ENCODE results near the gene SCO2.

The SCO2 gene

GRCh38 chr22:50490531-50491308 lies 34.7 kb downstream of the SCO2 start:
- no peak for DNase-seq

- no peak for DNase-seq
Measured at GRCh38 chr22:50489363-50490243, 35.8 kb downstream of the SCO2 start.

- no peak for DNase-seq
Measured at GRCh38 chr22:50488886-50489285, 36.5 kb downstream of the SCO2 start.

GRCh38 chr22:50488006-50488677 lies 37.3 kb downstream of the SCO2 start:
- DNase-seq, result no peak

- no peak for DNase-seq
Measured at GRCh38 chr22:50487290-50488005, 38.0 kb downstream of the SCO2 start.

GRCh38 chr22:50486561-50487289 lies 38.7 kb downstream of the SCO2 start, which contains the start of gene MIOX:
Gene MIOX (plus strand): TSS chr22:50486859. CDS start chr22:50486898, 39 bp downstream.
- DNase-seq, result no peak

- no peak for DNase-seq
Measured at GRCh38 chr22:50485221-50486131, 39.9 kb downstream of the SCO2 start.

GRCh38 chr22:50483977-50484853 lies 41.2 kb downstream of the SCO2 start:
- DNase-seq, result no peak

GRCh38 chr22:50483556-50483955 lies 41.8 kb downstream of the SCO2 start:
- DNase-seq, result no peak

- DNase-seq, result no peak
Measured at GRCh38 chr22:50483106-50483505, 42.3 kb downstream of the SCO2 start.

- DNase-seq, result no peak
Measured at GRCh38 chr22:50482107-50483074, 43.0 kb downstream of the SCO2 start.

GRCh38 chr22:50481440-50482106 lies 43.8 kb downstream of the SCO2 start, which contains the start of gene ADM2:
Gene ADM2 (plus strand): TSS chr22:50481543. CDS start chr22:50481848, 305 bp downstream.
- peak; percentile 53 to 75 for DNase-seq

- DNase-seq, result no peak
Measured at GRCh38 chr22:50481045-50481439, 44.4 kb downstream of the SCO2 start.

GRCh38 chr22:50479721-50480120 lies 45.7 kb downstream of the SCO2 start:
- DNase-seq, result no peak

GRCh38 chr22:50477923-50478322 lies 47.5 kb downstream of the SCO2 start:
- DNase-seq, result no peak

GRCh38 chr22:50476868-50477267 lies 48.5 kb downstream of the SCO2 start:
- DNase-seq, result no peak

GRCh38 chr22:50475652-50476002 lies 49.8 kb downstream of the SCO2 start:
- no peak for DNase-seq

Data from CD4-positive, alpha-beta T cell treated with Interleukin-4 for 1 hour (primary cell).